Measurements from ENCODE around the gene UNC79.
"Not testable (repeated sequence)": the region's sequence is repeated elsewhere in the genome, so short reads cannot be mapped to it uniquely, and the experiment has no call there.

The UNC79 gene

DNA sequence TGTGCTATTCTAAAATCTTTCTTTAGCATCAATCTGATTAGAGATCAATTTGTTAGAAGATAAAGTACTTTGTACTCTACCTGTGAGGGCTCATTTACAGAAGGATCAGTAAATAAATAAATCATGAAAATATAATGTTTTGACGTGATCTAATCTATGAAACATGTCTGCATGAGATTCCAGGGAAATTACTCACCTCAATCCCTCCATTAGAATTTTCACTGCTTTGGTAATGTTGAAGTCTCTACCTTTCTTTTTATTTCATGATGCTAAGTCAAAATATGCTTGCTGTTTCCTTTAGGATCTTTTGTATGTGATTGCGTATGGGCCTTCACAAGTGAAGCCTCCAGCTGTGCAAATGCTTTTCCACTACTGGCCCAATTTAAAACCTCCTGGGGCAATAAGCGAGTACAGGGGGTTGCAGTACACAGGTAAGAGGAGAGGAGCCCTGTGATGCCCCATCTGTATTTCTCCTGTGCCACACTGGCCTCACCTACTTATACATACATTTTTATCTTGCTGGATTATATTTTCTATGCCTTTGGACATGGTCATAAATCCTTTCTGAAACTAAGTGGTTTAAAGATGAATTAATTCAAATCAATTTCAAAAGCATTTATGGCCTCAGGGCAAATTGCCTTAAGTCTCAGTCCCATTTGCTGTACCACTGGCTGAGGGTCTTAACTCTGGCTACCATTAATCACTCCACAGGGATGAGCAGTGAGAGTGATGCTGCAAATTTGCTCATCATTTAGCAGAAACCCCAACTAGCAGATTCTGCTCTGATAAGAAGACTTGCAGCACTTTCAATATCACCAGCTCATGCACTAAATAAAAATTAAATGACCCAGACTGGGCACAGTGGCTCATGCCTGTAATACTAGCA is 66.4 kb downstream of the UNC79 start:
- DNase-seq = no peak

DNA sequence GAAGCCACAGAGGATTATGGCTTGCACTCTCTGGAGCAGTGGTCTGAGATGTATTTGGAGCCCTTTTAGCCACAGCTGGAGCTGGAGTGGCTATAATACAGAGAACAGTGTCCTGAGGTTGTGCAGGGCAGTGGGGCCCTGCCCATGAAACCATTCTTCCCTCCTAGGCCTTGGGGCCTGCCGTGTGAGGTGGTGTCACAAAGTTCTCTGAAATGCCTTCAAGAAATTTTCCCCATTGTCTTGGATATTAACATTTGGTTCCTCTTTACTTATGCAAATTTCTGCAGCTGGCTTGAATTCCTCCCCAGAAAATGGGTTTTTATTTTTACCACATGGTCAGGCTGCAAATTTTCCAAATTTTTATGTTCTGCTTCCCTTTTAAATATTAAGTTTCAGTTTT is 79.3 kb downstream of the UNC79 start:
- no peak for DNase-seq

GRCh38 chr14:93511001-93511400 is 80.3 kb downstream of the UNC79 start:
- DNase-seq = no peak

GRCh38 chr14:93520053-93520607 is 89.4 kb downstream of the UNC79 start:
- DNase-seq = no peak

DNA sequence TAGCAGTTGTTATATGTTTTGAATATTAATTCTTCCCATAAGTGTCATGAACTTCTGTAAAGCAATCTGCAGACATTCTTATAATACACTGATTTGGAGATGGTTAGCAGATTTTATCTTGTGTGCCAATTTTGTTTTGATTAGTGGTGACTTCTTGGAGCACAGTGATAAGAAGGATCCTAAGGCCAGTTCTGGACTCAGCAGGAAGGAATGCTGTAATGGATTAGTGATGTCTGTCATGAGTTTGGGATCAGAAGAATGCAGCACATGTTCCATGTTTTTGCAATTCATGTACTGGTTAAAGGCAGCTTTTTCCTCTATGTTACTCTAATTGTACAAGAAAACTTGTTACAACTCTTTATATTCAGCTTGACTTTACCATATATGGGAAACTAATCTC is 91.5 kb downstream of the UNC79 start:
- DNase-seq = no peak

DNA sequence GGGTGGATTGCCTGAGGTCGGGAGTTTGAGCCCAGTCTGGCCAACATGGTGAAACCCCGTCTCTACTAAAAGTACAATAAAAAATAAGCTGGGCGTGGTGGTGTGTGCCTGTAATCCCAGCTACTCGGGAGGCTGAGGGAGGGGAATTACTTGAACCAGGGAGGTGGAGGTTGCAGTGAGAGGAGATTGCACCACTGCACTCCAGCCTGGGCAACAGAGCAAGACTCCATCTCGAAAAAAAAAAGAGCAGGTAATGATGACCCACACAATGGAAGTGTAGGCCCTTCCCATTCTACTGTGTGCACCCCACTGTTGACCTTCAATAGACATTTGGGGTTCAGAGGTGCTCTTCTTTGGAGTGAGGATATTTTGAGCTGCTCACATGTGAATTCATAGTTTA is 94.5 kb downstream of the UNC79 start:
- not testable (repeated sequence) for DNase-seq

DNA sequence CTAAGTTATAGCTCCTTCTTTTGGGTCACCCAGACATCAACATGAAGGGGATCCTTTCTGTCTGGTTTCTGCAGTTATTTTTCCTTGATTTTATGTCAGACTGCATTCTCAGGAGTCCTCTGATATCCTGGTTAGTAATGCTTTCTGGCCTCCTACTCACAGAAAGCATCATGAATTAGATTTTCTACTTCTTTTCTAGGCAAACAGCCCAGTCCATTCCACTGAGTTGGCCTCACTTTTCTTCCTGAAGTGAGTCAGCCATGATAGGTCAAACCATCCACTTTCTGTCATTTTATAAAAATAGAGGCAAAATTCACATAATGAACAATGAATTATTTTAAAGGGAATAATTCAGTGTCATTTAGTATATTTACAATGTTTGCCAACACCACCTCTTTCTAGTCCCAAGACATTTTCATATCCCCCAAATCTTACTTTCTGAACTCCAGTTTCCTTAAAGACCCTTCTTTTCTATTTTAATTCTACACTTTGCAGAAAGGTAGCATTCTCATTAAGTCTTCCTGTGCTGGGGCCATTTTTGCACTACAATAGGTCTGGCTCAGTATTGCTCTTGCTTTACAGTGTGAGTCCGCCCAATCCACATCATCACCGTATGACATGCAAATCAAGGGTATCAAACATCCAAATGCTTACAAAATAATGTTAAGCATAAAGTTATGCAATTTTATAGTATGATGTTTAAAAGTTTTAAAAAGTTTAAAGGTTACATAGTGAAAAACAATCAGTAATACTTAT is 95.1 kb downstream of the UNC79 start:
- no peak for DNase-seq

DNA sequence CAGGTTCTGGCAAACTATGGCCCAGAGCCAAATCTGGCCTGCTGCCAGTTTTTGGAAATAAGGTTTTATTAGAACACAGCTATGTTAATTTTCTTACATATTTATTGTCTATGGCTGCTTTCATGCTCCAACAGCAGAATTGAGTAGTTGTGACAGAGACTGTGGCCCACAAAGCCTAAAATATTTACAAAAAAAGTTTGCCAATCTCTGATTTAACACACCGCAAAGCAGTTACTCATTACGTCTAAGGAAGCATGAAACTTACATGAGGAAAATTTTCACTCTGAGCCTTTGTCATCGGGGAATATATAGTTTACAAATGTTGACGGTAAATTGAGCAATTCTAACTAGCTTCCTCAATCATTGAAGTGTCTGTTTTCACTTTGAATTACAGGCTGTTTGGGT is 96.5 kb downstream of the UNC79 start:
- DNase-seq = no peak

DNA sequence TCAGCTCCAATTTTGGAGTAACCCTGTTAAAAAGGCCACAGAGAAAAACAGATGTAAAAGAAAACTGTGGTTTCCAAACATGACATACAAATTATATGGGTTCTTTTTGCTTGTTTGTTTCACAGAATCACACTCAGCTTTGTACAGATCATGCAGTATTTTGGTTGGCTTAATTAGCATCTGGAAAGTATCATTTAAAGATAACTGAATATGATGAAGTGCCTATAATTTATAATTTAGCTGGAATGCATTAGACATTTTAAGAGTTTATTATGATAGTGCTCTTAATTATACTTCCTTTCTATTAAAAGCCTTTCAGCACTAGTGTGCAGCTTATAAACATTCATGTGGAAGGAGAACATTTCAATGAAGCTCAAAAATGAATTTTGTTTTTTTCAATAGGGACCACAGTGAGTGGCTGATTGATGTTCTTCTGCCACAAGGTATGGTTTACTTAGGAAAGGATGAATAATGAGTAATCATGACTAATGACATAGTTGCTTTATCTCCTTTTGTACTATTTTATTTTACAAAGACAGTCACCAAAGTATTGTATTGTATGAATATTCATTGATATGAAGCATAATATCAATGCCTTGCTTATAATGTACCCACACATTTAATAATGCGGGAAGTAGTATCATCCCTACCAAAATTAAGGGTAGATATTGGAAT is 98.3 kb downstream of the UNC79 start:
- DNase-seq = no peak

DNA sequence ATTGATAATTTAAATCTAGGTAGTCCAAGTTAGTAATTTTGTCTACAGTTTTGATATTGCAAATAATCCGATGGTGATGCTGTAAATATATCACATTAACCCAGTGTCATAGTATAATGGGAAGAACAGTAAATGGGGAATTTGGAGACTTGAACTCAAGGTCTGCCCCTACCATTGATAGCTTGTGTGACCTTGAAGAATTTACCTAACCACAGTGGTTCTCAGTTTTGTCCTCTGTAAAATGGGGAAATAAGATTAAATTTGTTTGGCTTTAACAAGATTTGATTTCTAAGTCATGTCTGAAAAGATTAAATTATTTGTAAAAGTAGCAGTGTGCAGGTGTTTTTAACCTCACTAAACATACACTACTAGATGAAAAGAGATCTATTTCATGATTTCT is 100.9 kb downstream of the UNC79 start:
- no peak for DNase-seq

- DNase-seq = no peak
Observed at GRCh38 chr14:93532541-93532940, 101.8 kb downstream of the UNC79 start.

DNA sequence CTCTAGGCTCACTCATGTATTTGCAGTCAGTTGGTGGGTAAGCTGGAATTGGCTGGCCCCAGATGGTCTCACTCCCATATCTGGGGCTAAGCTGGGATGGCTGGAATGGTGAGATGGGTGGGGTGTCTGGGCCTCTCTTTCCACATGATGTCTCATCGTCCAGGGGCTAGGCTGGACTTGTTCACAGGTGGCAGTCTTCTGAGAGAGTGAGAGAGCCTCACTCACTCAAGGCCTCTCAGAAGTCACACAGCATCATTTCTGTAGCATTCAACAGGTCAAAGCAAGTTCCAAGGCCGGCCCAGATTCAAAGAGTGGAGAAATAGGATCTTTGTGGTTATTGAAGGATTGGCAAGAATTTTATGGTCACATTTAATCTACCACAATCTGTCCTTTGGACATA is 102.7 kb downstream of the UNC79 start:
- no peak for DNase-seq

- no peak for DNase-seq
Observed at GRCh38 chr14:93533842-93534241, 103.1 kb downstream of the UNC79 start.

GRCh38 chr14:93535537-93535936 is 104.8 kb downstream of the UNC79 start:
- DNase-seq = no peak

DNA sequence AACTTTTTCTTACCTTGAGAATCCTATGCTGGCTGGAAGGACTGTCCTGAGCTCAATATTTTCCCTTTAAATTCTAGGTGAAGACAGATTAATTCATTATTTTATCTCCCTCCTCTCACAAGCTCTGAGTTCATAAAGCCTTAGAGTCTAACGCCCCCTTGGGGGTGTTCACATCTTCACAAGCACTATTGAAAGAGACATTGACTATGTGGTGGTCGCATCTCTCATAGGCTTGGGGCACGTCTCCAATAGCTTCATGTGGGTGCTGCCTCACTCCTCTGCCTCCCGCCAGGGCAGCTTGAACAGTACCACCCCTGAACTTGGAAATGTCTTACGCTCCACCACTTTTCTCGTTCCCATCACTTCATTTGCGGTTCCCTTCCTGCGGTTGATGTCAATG is 106.2 kb downstream of the UNC79 start:
- DNase-seq = no peak

DNA sequence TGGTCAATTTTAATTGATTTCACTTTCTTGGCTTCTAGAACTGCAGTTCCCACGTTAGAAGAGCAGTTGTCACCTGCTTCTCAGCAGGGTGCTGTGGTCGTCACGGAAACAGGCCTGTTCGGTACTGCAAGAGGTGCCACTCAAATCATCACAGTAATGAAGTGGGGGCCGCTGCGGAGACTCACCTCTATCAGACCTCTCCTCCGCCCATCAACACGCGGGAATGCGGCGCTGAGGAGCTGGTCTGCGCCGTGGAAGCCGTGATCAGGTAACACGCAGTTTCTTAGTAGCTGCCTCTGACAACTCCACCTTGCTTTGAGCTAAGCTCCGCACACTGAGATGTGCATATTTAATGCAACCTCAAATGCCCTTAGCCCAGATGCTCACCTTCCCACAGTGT is 107.2 kb downstream of the UNC79 start:
- DNase-seq = no peak

GRCh38 chr14:93538413-93538812 is 107.7 kb downstream of the UNC79 start:
- DNase-seq = no peak

DNA sequence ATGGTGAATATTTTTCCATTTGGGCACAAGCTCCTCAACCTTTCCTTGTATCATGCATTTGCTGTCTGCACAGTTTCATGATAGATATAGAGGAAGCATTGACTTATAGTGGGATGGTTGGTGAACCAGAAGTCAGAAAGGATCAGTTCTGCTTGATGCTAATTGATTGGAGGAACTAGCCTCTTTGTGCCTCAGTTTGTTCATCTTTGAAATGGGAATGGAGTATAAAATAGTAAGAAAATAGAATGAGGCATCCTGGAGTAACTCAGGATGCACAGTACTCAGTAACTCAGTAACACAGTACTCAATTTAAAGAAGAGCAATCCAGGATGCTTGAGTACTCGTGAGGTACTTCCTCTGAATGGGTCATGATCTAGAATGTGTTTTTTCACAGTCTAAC is 109.5 kb downstream of the UNC79 start:
- no peak for DNase-seq

- DNase-seq = no peak
Observed at GRCh38 chr14:93543766-93544165, 113.0 kb downstream of the UNC79 start.

DNA sequence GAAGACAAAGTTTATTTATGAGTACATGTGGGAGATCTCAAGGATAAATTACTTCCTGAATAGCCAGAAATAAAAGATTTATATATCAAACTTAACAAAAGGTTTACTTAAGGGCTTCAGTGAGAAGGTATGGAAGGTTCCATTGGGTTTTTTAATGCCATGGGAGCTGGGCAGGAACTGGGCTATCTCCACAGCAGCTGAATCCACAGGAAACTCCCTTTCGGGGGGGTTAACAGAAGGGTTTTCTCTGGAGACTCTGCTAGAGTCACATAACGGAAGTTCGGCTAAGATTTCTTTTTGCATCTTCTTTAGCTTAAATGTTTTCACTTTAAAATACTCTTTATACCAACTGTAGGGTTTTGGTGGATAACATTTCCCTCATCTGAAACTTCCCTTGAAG is 113.5 kb downstream of the UNC79 start:
- DNase-seq = no peak

- DNase-seq = no peak
Observed at GRCh38 chr14:93546642-93547041, 115.9 kb downstream of the UNC79 start.

DNA sequence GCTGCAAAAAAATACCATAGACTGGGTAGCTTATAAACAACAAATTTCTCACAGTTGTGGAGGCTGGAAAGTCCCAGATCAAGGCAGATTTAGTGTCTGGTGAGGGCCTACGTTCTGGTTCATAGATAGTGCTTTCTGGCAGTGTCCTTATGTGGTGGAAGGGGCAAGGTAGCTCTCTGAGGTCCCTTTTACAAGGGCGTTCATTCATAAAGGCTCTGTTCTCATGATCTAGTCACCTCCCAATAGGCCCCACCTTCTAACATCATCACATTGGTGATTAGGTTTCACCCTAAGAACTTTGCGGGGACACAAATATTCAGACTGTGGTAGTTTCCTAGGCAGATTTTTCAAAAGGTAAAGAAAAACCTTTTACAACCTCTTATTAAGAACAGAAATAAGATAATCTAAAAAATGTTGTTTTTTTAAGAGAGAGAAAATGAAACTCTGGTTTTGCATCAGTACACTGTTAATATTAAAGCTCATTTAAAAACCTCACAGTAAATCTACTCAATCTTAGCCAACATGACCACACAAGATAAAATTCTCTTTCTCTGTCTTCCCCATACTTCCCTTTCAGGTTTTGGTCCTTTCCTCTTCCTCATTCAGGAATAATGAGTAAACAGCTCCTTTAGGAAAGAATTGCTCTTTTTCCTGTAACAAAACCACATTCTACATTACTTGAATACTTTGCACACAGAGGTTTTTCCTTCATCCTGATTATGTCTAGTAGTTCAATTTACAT is 117.5 kb downstream of the UNC79 start:
- no peak for DNase-seq

DNA sequence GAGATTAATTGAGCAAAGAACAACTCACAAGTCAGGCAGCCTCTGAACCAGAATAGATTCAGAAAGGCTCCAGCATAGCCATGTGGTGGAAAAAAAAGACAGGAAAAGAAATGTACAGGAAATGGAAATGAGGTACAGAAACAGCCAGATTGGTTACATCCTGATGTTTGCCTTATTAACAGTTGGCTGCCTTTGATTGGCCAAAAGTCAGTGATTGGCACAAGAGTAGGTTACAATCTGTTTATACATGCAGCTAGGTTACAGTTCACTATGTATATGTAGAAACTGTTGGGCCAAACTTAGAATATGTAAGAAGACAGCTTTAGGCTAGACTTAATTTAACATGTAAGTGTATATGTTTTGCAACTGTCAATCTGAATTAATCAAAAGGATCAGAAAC is 118.9 kb downstream of the UNC79 start:
- peak; percentile 14 for DNase-seq

Measured in NCI-H2171 (cell line).